Measurements from ENCODE around the gene ZC2HC1B.

GRCh38 chr6:143863771-143864170 lies 503 bp upstream of the ZC2HC1B start:
- no peak for TF ChIP-seq POLR2A (IDR thresholded peaks at IDR 0.05)
- TF ChIP-seq, protein P1, sequence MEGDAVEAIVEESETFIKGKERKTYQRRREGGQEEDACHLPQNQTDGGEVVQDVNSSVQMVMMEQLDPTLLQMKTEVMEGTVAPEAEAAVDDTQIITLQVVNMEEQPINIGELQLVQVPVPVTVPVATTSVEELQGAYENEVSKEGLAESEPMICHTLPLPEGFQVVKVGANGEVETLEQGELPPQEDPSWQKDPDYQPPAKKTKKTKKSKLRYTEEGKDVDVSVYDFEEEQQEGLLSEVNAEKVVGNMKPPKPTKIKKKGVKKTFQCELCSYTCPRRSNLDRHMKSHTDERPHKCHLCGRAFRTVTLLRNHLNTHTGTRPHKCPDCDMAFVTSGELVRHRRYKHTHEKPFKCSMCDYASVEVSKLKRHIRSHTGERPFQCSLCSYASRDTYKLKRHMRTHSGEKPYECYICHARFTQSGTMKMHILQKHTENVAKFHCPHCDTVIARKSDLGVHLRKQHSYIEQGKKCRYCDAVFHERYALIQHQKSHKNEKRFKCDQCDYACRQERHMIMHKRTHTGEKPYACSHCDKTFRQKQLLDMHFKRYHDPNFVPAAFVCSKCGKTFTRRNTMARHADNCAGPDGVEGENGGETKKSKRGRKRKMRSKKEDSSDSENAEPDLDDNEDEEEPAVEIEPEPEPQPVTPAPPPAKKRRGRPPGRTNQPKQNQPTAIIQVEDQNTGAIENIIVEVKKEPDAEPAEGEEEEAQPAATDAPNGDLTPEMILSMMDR (IDR thresholded peaks at IDR 0.05) = no peak
- no peak for TF ChIP-seq EP300 (IDR thresholded peaks at IDR 0.05)
